ENCODE measurements around the gene S100Z. TPM values are rescaled to one million over a fixed set of nuclear protein-coding genes. Genes with fewer than 3 reads are reported as not detected.
A peak's percentile ranks its signal among the peaks of the same experiment; 100 is the strongest.
"Not testable (repeated sequence)": the region's sequence is repeated elsewhere in the genome, so short reads cannot be mapped to it uniquely, and the experiment has no call there.

The S100Z gene
- total RNA-seq, 1 donor from 2014 or later: 1.5 TPM

GRCh38 chr5:76850543-76851145 lies 830 bp downstream of the S100Z start:
- Mint-ChIP-seq H3K4me3 (peak overlapping the region; percentile 63), H3K9me3 (peaks cover 9% of the 10 kb centered on the region), H3K27me3 (no peaks in the 10 kb centered on the region), H3K36me3 (ENCODE audit: low read depth) (peaks cover 16% of the 10 kb centered on the region), H3K27ac (peak overlapping the region; percentile 73), H3K4me1 (peaks cover 39% of the 10 kb centered on the region)
- intact Hi-C loops (cut with micrococcal nuclease): no loop called here
- DNase-seq: peak; percentile 61

GRCh38 chr5:76851728-76852369 lies 2.0 kb downstream of the S100Z start:
- no peak overlapping the region for H3K4me3 Mint-ChIP-seq
- peaks cover 51% of the 10 kb centered on the region for H3K4me1 Mint-ChIP-seq
- H3K36me3 Mint-ChIP-seq (ENCODE audit: low read depth): peaks cover 27% of the 10 kb centered on the region
- intact Hi-C loops (cut with micrococcal nuclease): no loop called here
- H3K27me3 Mint-ChIP-seq: no peaks in the 10 kb centered on the region
- H3K27ac Mint-ChIP-seq: no peak overlapping the region
- DNase-seq: no peak
- peaks cover 21% of the 10 kb centered on the region for H3K9me3 Mint-ChIP-seq

GRCh38 chr5:76852772-76853171 lies 3.0 kb downstream of the S100Z start:
- DNase-seq: no peak
- H3K4me3 Mint-ChIP-seq: no peak overlapping the region
- H3K36me3 Mint-ChIP-seq (ENCODE audit: low read depth): peaks cover 27% of the 10 kb centered on the region
- peaks cover 21% of the 10 kb centered on the region for H3K9me3 Mint-ChIP-seq
- no peaks in the 10 kb centered on the region for H3K27me3 Mint-ChIP-seq
- peaks cover 52% of the 10 kb centered on the region for H3K4me1 Mint-ChIP-seq
- intact Hi-C loops (cut with micrococcal nuclease): no loop called here
- no peak overlapping the region for H3K27ac Mint-ChIP-seq

GRCh38 chr5:76853741-76854140 lies 3.9 kb downstream of the S100Z start:
- H3K27me3 Mint-ChIP-seq; H3K4me3 Mint-ChIP-seq; DNase-seq; H3K27ac Mint-ChIP-seq; intact Hi-C loops (cut with micrococcal nuclease): not testable (repeated sequence)
- peaks cover 27% of the 10 kb centered on the region for H3K36me3 Mint-ChIP-seq (ENCODE audit: low read depth)
- peaks cover 21% of the 10 kb centered on the region for H3K9me3 Mint-ChIP-seq
- peaks cover 52% of the 10 kb centered on the region for H3K4me1 Mint-ChIP-seq

GRCh38 chr5:76854644-76855043 lies 4.8 kb downstream of the S100Z start:
- H3K36me3 Mint-ChIP-seq (ENCODE audit: low read depth): peaks cover 27% of the 10 kb centered on the region
- intact Hi-C loops (cut with micrococcal nuclease): no loop called here
- H3K27me3 Mint-ChIP-seq: no peaks in the 10 kb centered on the region
- peaks cover 21% of the 10 kb centered on the region for H3K9me3 Mint-ChIP-seq
- no peak overlapping the region for H3K4me3 Mint-ChIP-seq
- H3K27ac Mint-ChIP-seq: no peak overlapping the region
- H3K4me1 Mint-ChIP-seq: peaks cover 52% of the 10 kb centered on the region
- no peak for DNase-seq

GRCh38 chr5:76855501-76855900 lies 5.7 kb downstream of the S100Z start:
- peaks cover 27% of the 10 kb centered on the region for H3K36me3 Mint-ChIP-seq (ENCODE audit: low read depth)
- intact Hi-C loops (cut with micrococcal nuclease); H3K27me3 Mint-ChIP-seq; DNase-seq: not testable (repeated sequence)
- peak overlapping the region; percentile 71 for H3K4me3 Mint-ChIP-seq
- peaks cover 46% of the 10 kb centered on the region for H3K4me1 Mint-ChIP-seq
- peaks cover 21% of the 10 kb centered on the region for H3K9me3 Mint-ChIP-seq
- peak overlapping the region; percentile 89 for H3K27ac Mint-ChIP-seq

- DNase-seq: peak; percentile 85
- Mint-ChIP-seq H3K27ac (peak overlapping the region; percentile 89), H3K4me3 (peak overlapping the region; percentile 71), H3K9me3 (peaks cover 21% of the 10 kb centered on the region), H3K4me1 (peaks cover 42% of the 10 kb centered on the region), H3K27me3 (no peaks in the 10 kb centered on the region), H3K36me3 (ENCODE audit: low read depth) (peaks cover 27% of the 10 kb centered on the region)
- intact Hi-C loops (cut with micrococcal nuclease): no loop called here
Measured at GRCh38 chr5:76855961-76856360, 6.1 kb downstream of the S100Z start.

GRCh38 chr5:76856800-76857199 lies 7.0 kb downstream of the S100Z start:
- Mint-ChIP-seq H3K27ac (peak overlapping the region; percentile 89), H3K36me3 (ENCODE audit: low read depth) (peaks cover 27% of the 10 kb centered on the region), H3K4me1 (peaks cover 35% of the 10 kb centered on the region), H3K9me3 (peaks cover 21% of the 10 kb centered on the region)
- DNase-seq; intact Hi-C loops (cut with micrococcal nuclease); H3K27me3 Mint-ChIP-seq; H3K4me3 Mint-ChIP-seq: not testable (repeated sequence)

GRCh38 chr5:76859591-76860247 lies 9.9 kb downstream of the S100Z start:
- H3K9me3 Mint-ChIP-seq: peaks cover 14% of the 10 kb centered on the region
- H3K27me3 Mint-ChIP-seq: no peaks in the 10 kb centered on the region
- peaks cover 21% of the 10 kb centered on the region for H3K4me1 Mint-ChIP-seq
- DNase-seq: no peak
- H3K36me3 Mint-ChIP-seq (ENCODE audit: low read depth): peaks cover 18% of the 10 kb centered on the region
- intact Hi-C loops (cut with micrococcal nuclease): no loop called here
- H3K4me3 Mint-ChIP-seq: no peak overlapping the region
- H3K27ac Mint-ChIP-seq: no peak overlapping the region

GRCh38 chr5:76861612-76862011 lies 11.8 kb downstream of the S100Z start:
- no peaks in the 10 kb centered on the region for H3K27me3 Mint-ChIP-seq
- intact Hi-C loops (cut with micrococcal nuclease): no loop called here
- H3K4me3 Mint-ChIP-seq: no peak overlapping the region
- H3K9me3 Mint-ChIP-seq: peaks cover 3% of the 10 kb centered on the region
- H3K36me3 Mint-ChIP-seq (ENCODE audit: low read depth): peaks cover 3% of the 10 kb centered on the region
- no peak for DNase-seq
- H3K27ac Mint-ChIP-seq: no peak overlapping the region
- peaks cover 4% of the 10 kb centered on the region for H3K4me1 Mint-ChIP-seq

- DNase-seq: no peak
- H3K4me3 Mint-ChIP-seq: no peak overlapping the region
- H3K4me1 Mint-ChIP-seq: peaks cover 4% of the 10 kb centered on the region
- H3K27me3 Mint-ChIP-seq: no peaks in the 10 kb centered on the region
- H3K27ac Mint-ChIP-seq: no peak overlapping the region
- no peaks in the 10 kb centered on the region for H3K9me3 Mint-ChIP-seq
- intact Hi-C loops (cut with micrococcal nuclease): no loop called here
- H3K36me3 Mint-ChIP-seq (ENCODE audit: low read depth): no peaks in the 10 kb centered on the region
Measured at GRCh38 chr5:76863001-76863400, 13.2 kb downstream of the S100Z start.

- H3K4me1 Mint-ChIP-seq: peaks cover 6% of the 10 kb centered on the region
- no peaks in the 10 kb centered on the region for H3K27me3 Mint-ChIP-seq
- no peaks in the 10 kb centered on the region for H3K9me3 Mint-ChIP-seq
- no peak overlapping the region for H3K4me3 Mint-ChIP-seq
- DNase-seq: no peak
- intact Hi-C loops (cut with micrococcal nuclease): no loop called here
- no peaks in the 10 kb centered on the region for H3K36me3 Mint-ChIP-seq (ENCODE audit: low read depth)
- no peak overlapping the region for H3K27ac Mint-ChIP-seq
Measured at GRCh38 chr5:76866503-76866902, 16.7 kb downstream of the S100Z start.

- DNase-seq: no peak
- Mint-ChIP-seq H3K27me3 (no peaks in the 10 kb centered on the region), H3K4me1 (peaks cover 6% of the 10 kb centered on the region), H3K4me3 (no peak overlapping the region), H3K36me3 (ENCODE audit: low read depth) (no peaks in the 10 kb centered on the region), H3K27ac (no peak overlapping the region), H3K9me3 (no peaks in the 10 kb centered on the region)
- intact Hi-C loops (cut with micrococcal nuclease): no loop called here
Measured at GRCh38 chr5:76867038-76867437, 17.2 kb downstream of the S100Z start.
